NCI-H1694 (cell line): ENCODE results near the gene ITGA3.
A peak's percentile ranks its signal among the peaks of the same experiment; 100 is the strongest.
"Not testable (repeated sequence)": the region's sequence is repeated elsewhere in the genome, so short reads cannot be mapped to it uniquely, and the experiment has no call there.

Source experiments
- DNase-seq: peaks from one replicate; lab custom pipeline; 2025; lab: John Stamatoyannopoulos, UW

ITGA3 gene

GRCh38 chr17:50052822-50053653 lies 2.9 kb upstream of the ITGA3 start:
- no peak for DNase-seq

GRCh38 chr17:50053654-50053960 lies 2.3 kb upstream of the ITGA3 start:
- no peak for DNase-seq

- DNase-seq = no peak
Observed at GRCh38 chr17:50055055-50055425, 870 bp upstream of the ITGA3 start.

- DNase-seq = peak; percentile 17
Observed at GRCh38 chr17:50056217-50056960, 479 bp downstream of the ITGA3 start.

GRCh38 chr17:50056961-50057330 lies 1.0 kb downstream of the ITGA3 start:
- DNase-seq = no peak

- no peak for DNase-seq
Observed at GRCh38 chr17:50057521-50057991, 1.6 kb downstream of the ITGA3 start.

GRCh38 chr17:50058296-50058953 lies 2.5 kb downstream of the ITGA3 start:
- DNase-seq = no peak

- no peak for DNase-seq
Observed at GRCh38 chr17:50059256-50059655, 3.3 kb downstream of the ITGA3 start.

- DNase-seq = no peak
Observed at GRCh38 chr17:50059759-50060273, 3.9 kb downstream of the ITGA3 start.

- no peak for DNase-seq
Observed at GRCh38 chr17:50060951-50061712, 5.2 kb downstream of the ITGA3 start.

GRCh38 chr17:50061713-50062045 lies 5.8 kb downstream of the ITGA3 start:
- DNase-seq = not testable (repeated sequence)

- peak; percentile 62 for DNase-seq
Observed at GRCh38 chr17:50062293-50063243, 6.7 kb downstream of the ITGA3 start.

- DNase-seq = no peak
Observed at GRCh38 chr17:50063561-50064252, 7.8 kb downstream of the ITGA3 start.

GRCh38 chr17:50064253-50065001 lies 8.5 kb downstream of the ITGA3 start:
- no peak for DNase-seq

- no peak for DNase-seq
Observed at GRCh38 chr17:50065056-50065455, 9.1 kb downstream of the ITGA3 start.

GRCh38 chr17:50066995-50067394 lies 11.1 kb downstream of the ITGA3 start:
- no peak for DNase-seq

GRCh38 chr17:50067996-50068395 lies 12.1 kb downstream of the ITGA3 start:
- no peak for DNase-seq

GRCh38 chr17:50070908-50071680 lies 15.2 kb downstream of the ITGA3 start:
- no peak for DNase-seq

GRCh38 chr17:50071692-50072091 lies 15.8 kb downstream of the ITGA3 start:
- no peak for DNase-seq
